Left hindlimb (tissue), 1 donor: ENCODE measurements around the gene CFAP52.
"Not testable (repeated sequence)": the region's sequence is repeated elsewhere in the genome, so short reads cannot be mapped to it uniquely, and the experiment has no call there.

ENCODE experiments used
- DNase-seq: peaks from one replicate; pipeline ENCODE4 v3.0.0-alpha.2; 2018

Gene CFAP52, protein sequence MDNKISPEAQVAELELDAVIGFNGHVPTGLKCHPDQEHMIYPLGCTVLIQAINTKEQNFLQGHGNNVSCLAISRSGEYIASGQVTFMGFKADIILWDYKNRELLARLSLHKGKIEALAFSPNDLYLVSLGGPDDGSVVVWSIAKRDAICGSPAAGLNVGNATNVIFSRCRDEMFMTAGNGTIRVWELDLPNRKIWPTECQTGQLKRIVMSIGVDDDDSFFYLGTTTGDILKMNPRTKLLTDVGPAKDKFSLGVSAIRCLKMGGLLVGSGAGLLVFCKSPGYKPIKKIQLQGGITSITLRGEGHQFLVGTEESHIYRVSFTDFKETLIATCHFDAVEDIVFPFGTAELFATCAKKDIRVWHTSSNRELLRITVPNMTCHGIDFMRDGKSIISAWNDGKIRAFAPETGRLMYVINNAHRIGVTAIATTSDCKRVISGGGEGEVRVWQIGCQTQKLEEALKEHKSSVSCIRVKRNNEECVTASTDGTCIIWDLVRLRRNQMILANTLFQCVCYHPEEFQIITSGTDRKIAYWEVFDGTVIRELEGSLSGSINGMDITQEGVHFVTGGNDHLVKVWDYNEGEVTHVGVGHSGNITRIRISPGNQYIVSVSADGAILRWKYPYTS

DNA sequence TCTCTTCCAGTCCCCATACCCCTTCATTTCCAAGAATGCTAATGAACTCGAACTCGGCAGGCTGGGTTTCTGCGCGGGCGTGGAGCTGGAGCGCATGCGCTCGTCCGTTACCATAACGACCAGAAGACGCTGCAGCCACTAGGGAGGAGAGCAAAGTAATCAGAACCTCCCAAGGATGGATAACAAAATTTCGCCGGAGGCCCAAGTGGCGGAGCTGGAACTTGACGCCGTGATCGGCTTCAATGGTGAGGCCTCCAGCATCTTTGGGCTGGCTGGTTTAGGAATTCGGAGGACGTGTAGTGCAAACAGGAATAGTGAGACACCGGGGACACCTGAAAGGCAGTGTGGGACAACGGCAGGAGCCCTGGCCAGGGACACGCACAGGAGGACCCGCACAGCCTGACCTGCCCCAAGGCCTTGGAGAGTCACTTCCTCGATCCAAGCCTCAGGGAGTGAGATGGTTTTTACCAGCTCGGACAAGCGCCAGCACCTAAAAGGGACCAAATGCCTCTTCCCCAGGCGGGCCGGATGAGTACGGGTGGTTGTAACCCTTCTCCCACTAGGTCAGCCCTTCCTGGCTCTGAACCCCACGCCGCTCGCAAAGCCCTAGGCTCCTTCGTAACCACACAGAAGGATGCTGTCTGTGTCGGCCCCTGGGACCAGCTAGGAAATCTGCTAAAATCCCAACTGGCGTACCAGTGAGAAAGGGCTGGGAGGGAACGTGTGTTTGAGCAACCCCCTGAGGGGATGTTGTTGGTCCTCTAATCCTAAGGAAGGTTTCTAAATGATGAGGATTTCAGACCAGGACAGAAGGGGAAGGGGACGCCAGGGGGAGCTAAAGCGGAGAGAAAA lies at the start of gene CFAP52:
CFAP52 (plus strand) TSS at position 122 of the 852 bp plus-strand sequence; CDS start at position 176, 54 bp downstream.
- DNase-seq: peak; percentile 81

DNA sequence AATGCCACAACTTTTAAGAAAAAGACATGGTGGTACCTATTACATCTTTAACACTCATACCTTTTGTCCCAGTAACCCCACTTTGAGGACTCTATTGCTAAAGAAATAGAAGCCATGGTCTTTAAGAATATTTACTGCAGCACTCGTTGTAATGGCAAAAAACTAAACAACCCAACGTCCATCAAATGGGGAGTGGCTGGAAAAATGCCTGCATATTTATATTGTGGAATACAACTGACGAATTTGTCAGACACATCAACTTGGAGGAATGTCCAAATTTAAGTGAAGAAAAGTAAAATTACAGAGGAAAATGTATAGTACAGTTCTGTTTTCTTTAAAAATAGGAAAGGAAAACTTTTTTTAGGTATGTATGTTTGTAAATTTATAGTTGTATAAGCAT lies 48.7 kb upstream of the CFAP52 start:
- DNase-seq: no peak

DNA sequence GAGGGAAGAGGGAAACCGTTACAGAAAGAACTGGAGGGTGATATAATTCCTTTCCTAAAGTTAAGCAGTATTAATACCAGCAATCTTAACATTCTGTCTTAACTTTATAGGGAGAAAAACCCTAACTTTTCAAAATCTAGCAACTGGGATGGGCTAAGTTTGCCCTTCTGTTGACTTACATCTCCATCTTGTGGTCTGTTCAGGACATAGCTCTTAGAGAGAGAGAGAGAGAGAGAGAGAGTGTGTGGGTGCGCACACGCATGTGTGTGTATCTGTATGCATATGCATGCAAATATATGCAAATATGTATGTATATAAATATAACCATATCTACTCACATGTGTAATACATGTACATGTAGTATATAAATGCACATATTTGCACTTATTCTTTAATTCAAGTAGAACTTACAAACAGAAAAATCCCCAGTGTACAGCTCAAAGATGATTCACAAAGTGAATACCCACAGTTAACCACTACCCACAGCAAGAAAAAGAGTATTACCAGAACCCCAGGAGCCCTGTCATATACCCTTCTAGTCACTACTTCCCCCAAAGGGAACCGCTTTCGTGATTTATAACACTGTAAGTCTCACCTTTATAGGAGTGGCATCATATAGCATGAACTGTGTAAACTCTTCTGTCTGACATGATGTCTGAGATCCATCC lies 47.3 kb upstream of the CFAP52 start:
- DNase-seq: no peak

DNA sequence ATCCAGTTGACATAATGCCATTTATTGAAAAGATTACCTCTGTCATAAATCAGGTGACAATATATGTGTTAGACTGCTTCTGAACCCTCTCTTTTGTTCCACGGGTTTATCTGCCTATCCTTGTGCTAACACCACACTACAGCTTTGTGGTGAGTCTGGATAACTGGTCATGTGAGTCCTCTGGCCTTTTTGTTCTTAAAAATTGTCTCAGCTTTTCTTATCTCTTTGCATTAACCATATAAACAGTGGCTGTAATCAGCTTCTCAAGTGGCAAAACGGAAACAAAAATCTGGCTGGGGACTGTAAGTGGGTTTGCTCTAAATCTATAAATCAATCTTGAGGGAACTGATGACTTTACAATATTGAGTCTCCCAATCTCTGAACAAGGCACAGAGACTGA lies 45.4 kb upstream of the CFAP52 start:
- DNase-seq: no peak

DNA sequence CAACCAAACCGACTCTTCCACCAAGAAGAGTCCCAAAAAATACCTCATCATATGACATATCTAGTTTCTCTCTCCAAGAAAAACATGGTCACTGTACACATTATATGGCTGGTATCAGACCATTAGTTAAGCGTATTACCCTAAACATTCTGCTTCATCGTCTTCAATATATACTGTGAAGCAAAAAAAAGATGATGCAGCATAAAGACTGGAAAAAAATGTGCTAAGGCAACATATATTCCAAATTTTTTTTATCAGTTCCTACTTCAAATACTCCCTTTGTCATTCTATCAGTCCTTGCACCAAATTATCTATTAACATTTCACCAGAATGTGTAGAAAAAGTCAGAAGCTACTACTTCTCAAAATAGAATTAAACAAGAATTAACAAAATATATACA lies 43.7 kb upstream of the CFAP52 start:
- DNase-seq: no peak

DNA sequence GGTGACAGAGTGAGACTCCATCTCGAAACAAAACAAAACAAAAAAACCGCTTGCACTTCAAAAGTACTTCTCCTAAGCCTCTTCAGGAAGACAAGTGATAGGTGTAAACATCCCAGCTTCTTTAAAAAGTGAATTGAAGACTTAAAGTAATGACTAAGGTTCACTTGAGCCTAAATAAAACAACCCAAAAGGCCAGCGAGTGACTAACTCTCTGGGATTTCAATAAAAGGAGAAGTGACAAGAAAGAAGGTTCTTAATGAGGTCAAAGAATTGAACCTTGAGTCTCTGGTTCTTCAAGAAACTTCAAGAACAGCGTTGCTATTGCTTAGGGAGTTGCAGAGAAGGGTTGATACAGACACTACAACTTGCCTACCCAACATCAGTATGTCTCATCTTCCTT lies 43.0 kb upstream of the CFAP52 start:
- DNase-seq: no peak

DNA sequence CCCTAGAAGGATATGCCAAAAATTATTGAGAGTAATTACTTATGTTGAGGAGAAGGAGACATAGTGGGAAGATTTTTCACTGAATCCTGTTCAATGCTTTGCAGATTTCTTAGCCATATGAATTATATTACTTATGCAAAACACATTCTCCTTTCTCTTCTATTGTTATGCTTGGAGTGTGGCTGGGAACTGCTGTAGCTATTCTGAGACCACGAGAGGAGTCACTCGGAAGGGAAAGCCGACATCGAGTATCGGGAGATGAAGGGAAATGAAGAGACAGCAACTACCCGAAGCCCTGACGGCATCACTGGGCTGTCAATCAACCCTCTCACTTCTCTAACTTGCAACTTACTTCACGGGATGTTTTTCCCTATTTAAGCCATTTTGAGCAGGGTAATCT lies 40.4 kb upstream of the CFAP52 start:
- no peak for DNase-seq

DNA sequence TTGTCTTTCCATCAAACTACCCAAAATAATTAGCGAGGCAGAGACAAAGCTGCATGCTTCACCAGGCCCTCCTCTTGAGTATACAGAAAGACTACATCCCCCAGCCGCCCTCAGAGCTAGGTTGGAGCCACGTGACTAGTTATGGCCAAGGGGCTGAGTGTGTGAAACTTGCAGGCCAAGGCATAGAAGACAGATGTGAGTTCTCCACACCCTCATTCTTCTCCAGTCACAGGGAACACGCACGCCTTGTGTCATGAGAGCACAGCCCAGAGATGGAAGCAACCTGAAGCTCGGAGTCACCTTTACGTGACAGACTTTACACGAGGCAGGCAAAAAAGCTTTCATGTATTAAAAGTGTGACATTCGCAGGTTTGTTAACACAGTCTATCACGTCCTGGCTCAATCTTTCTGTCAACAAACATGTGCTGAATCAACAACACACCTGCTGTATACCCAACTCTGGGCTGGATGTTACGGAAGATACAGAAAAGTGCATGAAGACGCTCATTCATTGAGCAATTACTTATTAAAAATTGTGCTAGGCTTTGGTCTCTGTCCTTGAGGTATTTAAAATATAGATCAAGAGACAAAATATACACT lies 39.2 kb upstream of the CFAP52 start:
- no peak for DNase-seq

DNA sequence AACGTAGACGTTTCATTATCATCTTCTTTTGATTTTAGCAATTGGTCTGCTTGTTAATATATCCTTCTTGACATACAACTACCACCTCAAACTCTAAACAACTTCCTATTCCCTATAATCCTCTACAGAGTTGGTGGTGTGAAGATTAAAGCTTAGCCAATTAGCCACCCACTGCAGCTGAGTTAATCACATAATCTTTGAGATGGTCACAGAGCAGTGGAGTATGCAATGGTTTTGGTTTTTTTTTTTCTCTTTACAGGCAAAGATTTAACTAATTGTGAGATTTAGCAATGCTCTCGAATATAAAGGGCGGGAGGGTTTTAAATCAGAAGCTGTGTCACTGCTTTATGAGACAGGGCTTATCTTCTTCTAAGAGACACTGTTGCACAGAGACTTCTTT lies 37.8 kb upstream of the CFAP52 start:
- DNase-seq: no peak

DNA sequence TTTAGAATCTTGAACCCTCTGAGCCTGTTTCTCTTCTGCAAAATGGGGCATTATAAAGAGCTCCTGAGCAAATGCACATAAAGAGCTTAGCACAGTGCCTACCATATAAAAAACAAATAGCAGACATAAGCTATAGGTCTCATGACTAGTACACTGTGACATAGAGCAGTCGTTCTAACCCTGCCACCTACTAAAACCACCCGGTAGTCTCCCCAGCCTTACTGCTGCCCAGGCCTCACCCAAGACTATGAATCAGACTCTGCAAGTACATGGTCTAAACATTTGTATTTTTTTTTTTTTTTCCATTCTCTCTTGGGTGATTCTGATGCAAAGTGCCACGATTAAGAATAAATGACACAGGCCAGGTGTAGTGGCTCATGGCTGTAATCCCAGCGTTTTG lies 34.7 kb upstream of the CFAP52 start:
- DNase-seq: no peak

DNA sequence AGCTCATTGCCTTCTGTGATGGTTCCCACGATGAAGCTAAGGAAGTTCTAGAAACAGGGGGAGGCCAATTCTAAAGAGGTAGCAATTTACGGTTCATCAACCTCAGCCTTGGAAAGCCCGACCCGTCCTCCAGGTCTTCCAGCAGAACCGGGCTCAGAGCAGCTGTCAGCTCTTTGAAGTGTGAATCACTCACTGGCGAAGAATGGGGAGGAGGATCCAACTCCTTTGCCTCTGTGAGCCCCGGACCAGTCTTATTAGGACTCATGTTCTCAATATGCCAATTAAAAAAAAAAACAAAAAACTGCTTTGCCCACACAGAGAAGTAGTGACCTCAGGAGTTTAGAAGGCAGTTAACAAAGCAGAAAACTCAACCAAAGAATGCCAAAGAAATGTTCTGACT lies 32.2 kb upstream of the CFAP52 start:
- no peak for DNase-seq

DNA sequence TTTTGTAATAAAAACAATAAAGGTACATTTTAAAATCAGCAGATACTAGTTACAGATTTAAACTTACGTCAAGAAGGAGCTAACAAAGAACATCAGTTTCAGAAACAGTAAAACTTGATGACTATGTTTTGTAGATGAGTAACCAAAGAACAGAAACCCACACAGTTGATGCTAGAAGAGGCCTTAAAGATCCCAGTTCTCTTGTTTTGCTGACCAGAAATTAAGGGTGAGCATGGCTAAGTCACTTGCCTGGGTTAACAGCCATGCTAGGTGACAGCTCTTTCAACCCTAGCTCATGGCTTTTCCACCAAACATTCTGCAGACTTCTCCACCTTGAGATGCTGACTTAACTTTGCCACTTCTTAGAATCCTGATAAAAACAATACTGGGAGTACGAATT lies 27.2 kb upstream of the CFAP52 start:
- no peak for DNase-seq

DNA sequence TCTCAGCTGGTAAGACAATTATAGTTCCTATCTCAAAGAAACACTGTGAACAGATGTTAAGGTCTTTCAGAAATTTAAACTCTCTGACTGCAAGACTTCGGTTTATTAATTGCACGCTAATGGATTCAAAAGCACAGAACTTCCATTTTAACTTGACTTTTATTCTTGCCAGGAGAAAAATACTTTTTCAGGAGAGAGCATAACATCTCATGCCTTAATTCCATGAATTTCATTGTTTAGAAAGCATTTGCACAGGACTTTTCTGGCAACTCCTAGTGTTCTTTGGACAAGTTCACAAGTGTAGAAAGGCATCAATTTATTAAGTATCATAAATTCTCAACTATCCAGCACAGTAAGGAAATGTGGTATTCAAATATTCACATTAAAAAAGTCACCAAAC lies 23.3 kb upstream of the CFAP52 start:
- no peak for DNase-seq

DNA sequence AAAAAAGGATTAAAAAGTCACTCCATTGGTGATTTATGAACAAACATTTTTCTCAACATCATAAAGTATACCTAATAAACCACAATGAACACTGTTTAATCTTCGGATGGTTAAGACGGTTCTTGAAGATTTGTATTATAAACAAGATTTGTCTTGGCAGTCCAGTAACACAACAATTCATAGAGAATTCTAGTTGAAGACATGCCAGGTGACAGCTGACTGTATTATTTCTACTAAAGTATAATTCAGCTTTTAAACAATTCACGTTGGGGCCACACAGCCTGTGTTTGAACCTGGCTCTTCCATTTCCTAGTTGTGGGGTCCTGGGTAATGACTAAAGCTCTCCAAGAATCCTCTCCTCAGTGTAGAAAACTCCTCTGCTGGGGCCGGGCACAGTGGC lies 22.8 kb upstream of the CFAP52 start:
- DNase-seq: no peak

DNA sequence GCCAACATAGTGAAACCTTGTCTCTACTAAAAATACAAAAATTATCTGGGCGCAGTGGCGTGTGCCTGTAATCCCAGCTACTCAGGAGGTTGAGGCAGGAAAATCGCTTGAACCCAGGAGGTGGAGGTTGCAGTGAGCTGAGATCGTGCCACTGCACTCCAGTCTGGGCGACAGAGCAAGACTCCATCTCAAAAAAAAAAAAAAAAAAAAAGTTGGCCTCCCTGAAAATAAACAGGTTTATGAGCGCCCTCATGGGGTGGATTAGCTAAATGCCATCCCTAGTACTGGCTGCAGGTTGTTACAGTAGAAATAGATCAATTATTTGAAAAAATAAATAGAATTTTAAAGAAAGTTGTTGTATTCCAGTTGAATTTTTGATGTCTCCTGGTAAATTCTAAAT lies 21.7 kb upstream of the CFAP52 start:
- not testable (repeated sequence) for DNase-seq

DNA sequence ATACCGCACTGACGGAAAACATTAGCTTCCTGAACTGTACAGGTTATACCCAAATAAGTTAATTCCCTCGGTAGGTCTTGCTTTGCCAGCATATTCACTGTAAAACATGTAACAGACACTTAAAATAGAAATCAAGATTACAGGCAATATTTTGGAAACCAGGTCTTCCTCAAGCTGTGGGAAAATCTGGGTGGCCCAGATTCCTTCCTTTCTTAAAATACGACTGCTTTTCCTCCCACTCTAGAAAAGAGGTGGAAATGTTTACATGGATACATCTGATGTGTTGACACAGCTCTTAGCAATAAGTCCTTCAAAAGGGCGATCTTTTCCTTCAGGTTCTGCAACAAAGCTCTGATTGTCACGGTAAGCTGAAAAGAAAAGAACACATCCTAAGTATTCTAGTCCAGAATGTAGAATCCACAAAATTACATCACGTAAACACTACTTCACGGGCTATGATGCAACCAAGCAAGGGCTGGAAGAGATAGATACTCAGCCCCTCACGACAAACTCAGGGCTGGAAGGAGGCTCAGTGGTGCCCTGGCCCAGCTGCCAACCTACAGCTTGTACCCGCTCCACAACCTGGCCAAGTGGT lies 19.2 kb upstream of the CFAP52 start:
- DNase-seq: no peak

DNA sequence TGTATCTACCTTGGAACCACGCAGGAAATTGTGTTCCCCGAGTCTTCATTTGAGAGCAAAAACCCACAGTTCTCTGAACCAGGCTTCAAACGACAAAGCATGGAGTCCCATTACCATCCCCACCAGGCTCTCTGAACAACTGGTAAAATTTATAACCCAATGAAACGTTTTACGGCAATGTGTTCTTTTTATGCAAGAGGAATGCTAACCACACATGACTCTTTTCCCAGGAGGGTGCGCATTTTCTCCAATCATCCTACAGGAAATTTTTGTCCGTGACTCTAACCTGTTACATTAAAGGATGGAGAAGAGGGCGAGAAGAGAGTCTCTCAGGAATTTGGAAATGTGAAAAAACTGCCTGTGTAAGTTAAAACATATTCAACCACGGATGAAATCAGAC lies 18.6 kb upstream of the CFAP52 start:
- DNase-seq: no peak

DNA sequence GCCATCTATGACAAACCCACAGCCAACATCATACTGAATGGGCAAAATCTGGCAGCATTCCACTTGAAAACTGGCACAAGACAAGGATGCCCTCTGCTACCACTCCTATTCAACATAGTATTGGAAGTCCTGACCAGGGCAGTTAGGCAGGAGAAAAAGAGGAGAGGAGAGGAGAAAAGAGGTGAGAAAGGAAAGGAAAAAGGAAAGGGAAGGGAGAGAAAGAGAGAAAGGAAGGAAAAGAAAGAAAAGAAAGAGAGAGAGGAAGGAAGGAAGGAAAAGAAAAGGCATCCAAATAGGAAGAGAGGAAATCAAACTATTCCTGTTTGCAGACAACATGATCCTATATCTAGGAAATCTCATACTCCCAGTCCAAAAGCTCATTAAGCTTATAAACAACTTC lies 12.3 kb upstream of the CFAP52 start:
- no peak for DNase-seq

DNA sequence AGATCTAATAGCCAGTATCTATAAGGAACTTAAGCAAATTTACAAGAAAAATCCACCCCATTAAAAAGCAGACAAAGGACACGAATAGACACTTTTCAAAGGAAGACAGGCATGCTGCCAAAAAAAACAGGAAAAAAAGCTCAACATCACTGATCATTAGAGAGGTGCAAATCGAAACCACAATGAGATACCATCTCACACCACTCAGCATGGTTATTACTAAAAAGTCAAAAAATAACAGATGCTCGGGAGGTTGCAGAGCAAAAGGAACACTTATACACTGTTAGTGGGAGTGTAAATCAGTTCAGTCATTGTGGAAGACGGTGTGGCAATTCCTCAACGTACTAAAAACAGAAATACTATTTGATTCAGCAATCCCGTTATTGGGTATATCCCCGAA lies 10.4 kb upstream of the CFAP52 start:
- no peak for DNase-seq

DNA sequence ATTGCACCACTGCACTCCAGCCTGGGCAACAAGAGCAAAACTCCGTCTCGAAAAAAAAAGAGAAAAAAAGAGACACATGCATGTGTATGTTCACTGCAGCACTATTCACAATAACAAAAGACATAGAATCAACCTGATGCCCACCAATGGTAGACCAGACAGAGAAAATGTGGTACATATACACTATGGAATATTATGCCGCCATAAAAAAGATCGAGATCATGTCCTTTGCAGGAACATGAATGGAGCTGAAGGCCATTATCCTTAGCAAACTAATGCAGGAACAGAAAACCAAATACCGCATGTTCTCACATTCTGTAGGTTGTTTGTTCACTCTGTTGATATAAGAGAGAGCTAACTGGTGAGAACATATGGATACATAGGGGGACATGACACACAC lies 9.7 kb upstream of the CFAP52 start:
- not testable (repeated sequence) for DNase-seq

DNA sequence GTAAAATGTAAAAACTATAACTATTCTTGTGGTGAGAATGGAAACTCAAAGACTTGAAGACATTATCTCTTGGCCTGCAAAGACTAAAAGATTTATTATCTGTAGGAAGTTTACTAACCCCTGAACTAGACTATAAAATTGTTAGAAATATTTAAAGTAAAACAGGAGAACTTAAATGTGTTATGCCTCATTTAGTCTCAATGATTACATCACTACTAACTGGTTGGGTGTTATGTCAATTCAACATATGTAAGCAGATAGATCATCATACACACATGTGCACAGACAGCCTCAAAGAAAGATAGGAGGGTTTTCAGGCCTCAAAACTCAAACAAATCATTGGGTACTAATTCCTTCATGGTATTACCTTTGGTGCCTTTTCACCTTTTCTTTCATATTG lies 8.4 kb upstream of the CFAP52 start:
- no peak for DNase-seq

DNA sequence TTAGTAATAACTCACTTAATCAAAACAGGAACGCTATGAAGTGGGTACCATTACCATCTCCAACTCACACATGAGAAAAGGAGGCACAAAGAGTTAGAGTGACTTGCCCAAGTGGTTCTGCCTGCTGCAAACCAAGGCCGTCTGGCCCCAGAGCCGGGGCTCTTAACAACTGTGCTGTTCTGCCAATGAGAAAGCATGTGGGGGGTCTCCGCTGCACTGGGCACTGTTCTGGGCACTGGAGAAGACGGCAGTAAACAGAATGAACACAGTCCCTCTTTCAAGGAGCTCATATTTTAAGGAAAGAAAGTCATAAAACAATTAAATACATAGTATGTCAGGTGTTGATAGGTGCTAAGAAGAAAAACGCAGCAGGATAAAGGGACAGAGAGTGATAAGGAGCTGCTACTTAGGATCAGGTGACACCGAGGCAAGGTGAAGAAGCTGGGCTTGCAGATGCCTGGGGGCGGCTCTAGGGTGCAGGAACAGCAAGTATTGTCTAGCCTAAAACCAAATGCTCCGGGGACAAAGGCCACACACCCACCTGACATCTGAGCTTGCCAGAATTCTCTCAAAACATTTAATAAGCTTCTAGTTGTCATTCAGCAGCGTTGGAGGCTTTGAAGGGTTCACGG lies 7.4 kb upstream of the CFAP52 start:
- DNase-seq: no peak
